AG04450 (cell line): ENCODE data around the gene PLIN5. TPM values are rescaled to one million over a fixed set of nuclear protein-coding genes. Genes with fewer than 3 reads are reported as not detected.
A peak's percentile ranks its signal among the peaks of the same experiment; 100 is the strongest.

ENCODE experiments used
- CTCF ChIA-PET: fragments of 300-600, 350-600 bp; formaldehyde crosslinking; extraction: SDS; loops from one replicate; lab custom pipeline; 2022; ENCODE audit warnings: antibody characterized with exemption, inconsistent platforms; lab: Charles Lee
- POLR2A ChIA-PET: fragments of 350-600 bp; formaldehyde crosslinking; extraction: SDS; loops from one replicate; lab custom pipeline; 2021; ENCODE audit warnings: antibody characterized with exemption, inconsistent platforms; lab: Yijun Ruan, JAX
- DNase-seq: peaks from one replicate; pipeline ENCODE4 v3.0.0-alpha.2; 2011; ENCODE audit warnings: low read depth, low spot score
- H3K27ac ChIP-seq: one replicate; pipeline ENCODE4 v1.5.1; 2012; ENCODE audit warnings: low read depth, low read length, control low read depth
- H3K27me3 ChIP-seq: one replicate; pipeline ENCODE4 v1.6.0; 2012; ENCODE audit warnings: low read length; ENCODE audit not compliant: control insufficient read depth, insufficient read depth
- H3K4me3 ChIP-seq: 2 replicates; pipeline ENCODE4 v1.5.1; 2011; ENCODE audit warnings: mild to moderate bottlenecking, low read depth, low read length, control low read depth
- H3K9me3 ChIP-seq: 2 replicates; pipeline ENCODE4 v1.5.1; 2012; ENCODE audit warnings: low read length; ENCODE audit not compliant: control insufficient read depth, insufficient read depth
- CTCF ChIP-seq: IDR thresholded peaks from 2 replicates; pipeline ENCODE4 v1.5.1; 2011; ENCODE audit warnings: low read depth, low read length, control low read depth, inconsistent platforms
- polyA plus RNA-seq: library from polyadenylated mRNA; depleted of rRNA; stranded (reverse); fragments of >200 nt; gene quantifications from 2 replicates; pipeline ENCODE4 v1.2.3, GENCODE V29; 2011

Gene PLIN5
- polyA plus RNA-seq, 1 experiment = not detected

- Histone ChIP-seq H3K9me3 (no peaks in the 10 kb centered on the region; the same call in 1 of the 2 replicates), H3K4me3 (peak overlapping the region; percentile 27; the same call in 1 of the 2 replicates), H3K27ac (no peak overlapping the region), H3K27me3 (peaks cover 42% of the 10 kb centered on the region)
- no peak for TF ChIP-seq CTCF
- CTCF ChIA-PET = interaction anchor here (0.7 kb wide), 1 partner anchor 87 kb away, joined by 3 read pairs; no protein-coding TSS in a partner anchor
- POLR2A ChIA-PET = no interaction called here
- no peak for DNase-seq
Measured at GRCh38 chr19:4580961-4581665, 46.1 kb upstream of the PLIN5 start.

GRCh38 chr19:4580021-4580901 lies 45.2 kb upstream of the PLIN5 start:
- Histone ChIP-seq H3K9me3 (no peaks in the 10 kb centered on the region; the same call in 1 of the 2 replicates), H3K27ac (no peak overlapping the region), H3K27me3 (peaks cover 40% of the 10 kb centered on the region), H3K4me3 (no peak overlapping the region)
- DNase-seq = no peak
- TF ChIP-seq CTCF = peak; percentile 29
- POLR2A ChIA-PET = no interaction called here
- CTCF ChIA-PET = interaction anchor here (0.7 kb wide), 1 partner anchor 88 kb away, joined by 3 read pairs; no protein-coding TSS in a partner anchor

- POLR2A ChIA-PET = no interaction called here
- H3K4me3 ChIP-seq = no peak overlapping the region
- no peak overlapping the region for H3K27ac ChIP-seq
- H3K9me3 ChIP-seq = no peaks in the 10 kb centered on the region; the same call in 1 of the 2 replicates
- H3K27me3 ChIP-seq = peaks cover 31% of the 10 kb centered on the region
- no peak for DNase-seq
- CTCF ChIA-PET = no interaction called here
- TF ChIP-seq CTCF = no peak
Measured at GRCh38 chr19:4579389-4579788, 44.4 kb upstream of the PLIN5 start.

GRCh38 chr19:4578552-4579248 lies 43.7 kb upstream of the PLIN5 start:
- Histone ChIP-seq H3K4me3 (no peak overlapping the region), H3K27ac (no peak overlapping the region), H3K27me3 (peaks cover 30% of the 10 kb centered on the region), H3K9me3 (no peaks in the 10 kb centered on the region)
- ChIA-PET CTCF (interaction anchor here (0.7 kb wide), 1 partner anchor 58 kb away, joined by 3 read pairs; no protein-coding TSS in a partner anchor), POLR2A (no interaction called here)
- no peak for TF ChIP-seq CTCF
- DNase-seq = no peak
